ENCODE measurements around the gene TSPOAP1.
A peak's percentile ranks its signal among the peaks of the same experiment; 100 is the strongest.
"Not testable (repeated sequence)": the region's sequence is repeated elsewhere in the genome, so short reads cannot be mapped to it uniquely, and the experiment has no call there.

Gene TSPOAP1

DNA sequence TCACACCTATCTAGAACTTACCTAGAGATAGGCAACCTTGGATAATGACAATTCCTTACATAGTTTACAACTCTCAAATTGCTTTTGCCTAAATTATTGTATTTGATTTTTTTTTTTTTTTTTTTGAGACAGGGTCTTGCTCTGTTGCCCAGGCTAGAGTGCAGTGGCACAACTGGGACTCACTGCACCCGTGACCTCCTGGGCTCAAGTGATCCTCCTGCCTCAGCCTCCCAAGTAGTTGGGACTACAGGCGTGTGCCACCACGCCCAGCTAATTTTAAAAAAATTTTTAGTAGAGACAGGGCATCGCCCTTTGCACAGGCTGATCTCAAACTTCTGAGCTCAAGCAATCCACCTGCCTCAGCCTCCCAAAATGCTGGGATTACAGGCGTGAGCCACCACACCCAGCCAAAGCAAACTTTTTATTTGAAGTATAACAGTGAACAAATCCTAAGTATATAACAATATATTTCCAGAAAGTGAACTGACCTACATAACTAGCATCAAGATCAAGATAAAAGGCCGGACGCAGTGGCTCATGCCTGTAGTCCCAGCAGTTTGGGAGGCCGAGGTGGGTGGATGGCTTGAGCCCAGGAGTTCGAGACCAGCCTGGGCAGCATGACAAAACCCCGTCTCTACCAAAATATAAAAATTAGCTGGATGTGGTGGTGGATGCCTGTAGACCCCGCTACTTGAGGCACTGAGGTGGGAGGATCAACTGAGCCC is 12.7 kb upstream of the TSPOAP1 start:
- not testable (repeated sequence) for DNase-seq (ENCODE audit: low read depth, low spot score)

GRCh38 chr17:58340405-58340876 is 11.8 kb upstream of the TSPOAP1 start:
- DNase-seq (ENCODE audit: low read depth, low spot score), result no peak

- no peak for DNase-seq (ENCODE audit: low read depth, low spot score)
Measured at GRCh38 chr17:58339755-58340404, 11.3 kb upstream of the TSPOAP1 start.

GRCh38 chr17:58338841-58339754 is 10.5 kb upstream of the TSPOAP1 start:
- peak; percentile 93 for DNase-seq (ENCODE audit: low read depth, low spot score)

GRCh38 chr17:58338454-58338840 is 9.9 kb upstream of the TSPOAP1 start:
- DNase-seq (ENCODE audit: low read depth, low spot score), result no peak

DNA sequence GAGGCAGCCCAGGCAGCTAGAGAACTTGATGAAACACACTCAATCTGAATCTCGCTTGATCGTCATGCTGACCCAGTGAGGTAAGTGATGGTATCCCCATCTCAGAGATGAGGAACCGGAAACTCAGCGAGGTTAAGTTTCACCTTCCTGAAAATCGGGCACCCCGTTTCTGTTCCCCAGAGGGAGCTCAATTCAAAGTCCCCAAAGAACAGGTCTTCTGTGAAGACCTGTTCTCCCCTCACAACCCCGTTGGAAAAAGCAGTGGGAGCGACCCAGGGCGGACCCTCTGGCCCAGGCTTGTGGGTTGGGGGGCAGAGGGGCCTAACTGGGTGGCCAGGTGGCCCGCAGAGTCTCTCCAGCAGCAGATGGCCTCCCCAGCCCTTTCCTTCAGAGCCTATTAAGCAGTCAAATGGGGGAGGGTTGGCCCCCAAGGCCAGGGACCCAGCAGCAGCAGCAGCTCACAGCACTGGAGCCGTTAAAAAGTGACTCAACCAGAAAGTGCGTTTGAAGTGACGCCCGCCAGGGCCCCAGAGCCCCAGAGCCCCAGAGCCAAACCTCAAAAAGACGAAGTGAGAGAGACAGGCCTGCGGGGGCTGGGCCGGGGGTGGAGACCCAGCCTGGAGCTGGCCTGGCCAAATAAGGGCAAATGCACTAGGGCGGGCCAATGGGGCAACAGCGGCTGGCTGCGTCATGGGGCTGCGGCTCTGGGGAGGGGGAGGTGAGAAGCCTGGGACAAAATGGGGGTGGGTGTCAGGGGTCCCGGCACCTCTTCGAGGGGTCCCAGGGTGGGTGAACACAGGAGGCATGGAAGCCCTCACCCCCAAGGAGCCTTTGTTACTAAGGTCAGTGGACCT is 9.2 kb upstream of the TSPOAP1 start:
- peak; percentile 93 for DNase-seq (ENCODE audit: low read depth, low spot score)

DNA sequence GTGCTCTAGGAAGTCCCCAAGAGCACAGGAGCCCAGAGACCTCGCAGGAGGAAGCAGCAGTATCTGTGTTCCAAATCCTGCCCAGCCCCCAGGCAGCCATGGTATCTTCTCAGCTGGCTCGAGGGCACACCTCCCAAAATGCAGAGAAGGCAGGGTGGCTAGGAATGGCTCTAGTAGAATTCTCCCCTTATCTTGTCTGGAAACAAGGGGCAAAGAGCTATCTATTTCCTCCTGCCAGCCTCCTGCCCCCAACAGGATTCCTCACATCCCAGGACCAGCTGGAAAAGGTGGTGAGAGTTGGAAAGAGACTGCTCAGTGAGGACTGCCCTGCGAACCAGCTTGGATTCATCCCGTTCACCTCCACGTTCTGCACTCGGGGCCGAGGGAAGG is 8.6 kb upstream of the TSPOAP1 start:
- peak; percentile 46 for DNase-seq (ENCODE audit: low read depth, low spot score)

- DNase-seq (ENCODE audit: low read depth, low spot score), result peak; percentile 48
Measured at GRCh38 chr17:58336456-58337209, 8.0 kb upstream of the TSPOAP1 start.

- peak; percentile 73 for DNase-seq (ENCODE audit: low read depth, low spot score)
Measured at GRCh38 chr17:58335779-58336455, 7.3 kb upstream of the TSPOAP1 start.

DNA sequence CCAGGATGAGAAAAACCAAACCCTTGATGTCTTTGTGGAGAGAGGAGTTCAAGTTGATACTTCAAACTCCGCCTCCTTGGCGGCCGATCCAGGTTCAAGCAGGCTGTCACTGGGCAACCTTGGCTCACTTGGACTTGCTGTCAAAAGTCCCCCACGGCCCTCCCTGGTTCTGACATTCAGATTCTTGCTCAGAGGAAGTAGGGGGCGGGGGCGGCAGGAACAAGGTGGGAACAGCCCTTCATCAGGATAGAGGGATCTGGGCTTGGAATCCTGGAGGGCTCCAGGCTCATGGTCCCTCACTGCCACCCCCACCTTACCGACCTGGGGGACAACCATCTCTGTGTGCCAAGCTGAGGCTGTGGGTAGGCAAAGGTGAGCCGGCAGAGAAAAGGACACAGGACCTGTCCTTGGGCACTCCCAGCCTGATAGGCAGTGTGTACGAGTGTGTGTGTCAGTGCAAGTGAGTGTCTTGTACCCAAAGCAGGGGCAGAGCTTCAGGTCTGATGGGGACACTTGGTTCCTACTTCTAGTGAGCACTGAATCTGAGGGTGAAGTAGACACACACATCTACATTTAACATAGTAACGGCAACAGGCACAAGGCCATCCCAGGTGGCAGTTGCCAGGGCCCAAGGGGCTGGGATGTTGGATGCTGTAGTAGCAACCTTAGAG is 6.6 kb upstream of the TSPOAP1 start:
- DNase-seq (ENCODE audit: low read depth, low spot score), result no peak

- DNase-seq (ENCODE audit: low read depth, low spot score), result no peak
Measured at GRCh38 chr17:58334661-58335060, 6.1 kb upstream of the TSPOAP1 start.

- DNase-seq (ENCODE audit: low read depth, low spot score), result no peak
Measured at GRCh38 chr17:58334256-58334655, 5.7 kb upstream of the TSPOAP1 start.

DNA sequence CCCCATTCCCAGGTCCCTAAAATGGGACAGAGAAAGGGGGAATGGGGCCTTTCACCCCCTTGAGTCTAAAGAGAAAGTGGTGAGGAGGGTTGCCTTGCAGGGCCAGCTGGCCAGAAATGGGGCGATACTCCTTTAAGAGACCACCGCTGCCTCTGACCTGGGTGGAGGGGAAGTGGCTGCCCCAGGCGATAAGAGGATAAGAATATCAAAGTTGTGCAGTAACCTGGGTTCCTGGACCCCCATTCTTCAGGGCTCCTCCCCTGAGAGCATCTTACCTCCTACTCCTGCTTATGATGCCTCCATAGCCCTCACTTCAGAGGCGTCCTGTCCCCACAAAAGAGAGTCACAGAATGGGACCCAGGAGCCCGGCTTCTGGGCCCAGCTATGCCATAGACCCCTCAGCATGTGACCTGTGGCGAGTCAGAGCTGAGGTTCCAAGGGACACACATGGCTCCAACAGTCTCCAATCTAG is 5.2 kb upstream of the TSPOAP1 start:
- DNase-seq (ENCODE audit: low read depth, low spot score), result no peak

DNA sequence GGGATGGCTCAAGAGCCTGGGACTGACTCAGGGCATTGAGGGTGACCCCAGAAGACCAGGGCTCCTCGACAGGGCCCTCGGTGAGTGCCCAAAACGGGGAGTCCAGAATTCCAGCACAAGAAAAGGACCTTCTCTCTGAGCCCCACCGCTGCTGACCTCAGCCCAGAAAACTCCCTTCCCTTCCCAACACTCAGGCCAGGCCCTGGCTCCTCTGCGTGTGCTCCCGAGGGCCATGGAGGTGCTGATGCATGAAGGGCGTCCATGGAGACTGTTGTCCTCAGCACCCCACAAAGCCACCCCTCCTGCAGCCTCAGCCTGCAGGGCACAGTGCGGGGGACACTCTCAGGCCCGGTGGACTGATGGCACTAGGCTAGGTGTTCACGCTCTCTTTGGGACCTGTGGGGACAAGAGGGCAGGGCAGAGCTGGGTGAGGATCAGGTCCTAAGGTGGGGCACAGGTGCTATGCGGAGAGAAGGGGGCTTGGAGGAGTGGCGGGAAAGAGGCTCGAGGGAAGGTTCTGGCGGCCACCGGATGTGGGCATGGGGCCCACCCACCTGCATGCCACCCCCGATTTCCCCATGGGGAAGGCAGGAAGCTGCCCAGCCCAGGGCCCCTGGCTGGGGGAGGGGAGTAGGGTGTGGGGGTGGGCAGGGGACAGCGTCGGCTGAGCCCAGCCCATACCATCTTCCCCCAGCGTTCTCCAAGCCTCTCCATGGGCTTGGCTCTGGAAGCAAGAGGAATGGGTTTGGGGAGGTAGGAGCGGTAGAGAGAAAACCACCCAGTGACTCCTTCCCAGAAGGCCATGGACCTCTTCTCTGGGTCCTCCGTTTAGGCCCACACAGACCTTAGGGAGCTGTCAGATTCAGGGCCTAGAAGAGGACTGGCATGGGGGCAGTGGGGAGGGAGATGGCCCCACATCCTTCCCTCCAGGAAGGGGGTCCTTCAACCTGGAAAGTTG is 4.5 kb upstream of the TSPOAP1 start:
- no peak for DNase-seq (ENCODE audit: low read depth, low spot score)

GRCh38 chr17:58331815-58332777 is 3.5 kb upstream of the TSPOAP1 start:
- DNase-seq (ENCODE audit: low read depth, low spot score), result no peak

GRCh38 chr17:58330997-58331814 is 2.6 kb upstream of the TSPOAP1 start:
- DNase-seq (ENCODE audit: low read depth, low spot score), result no peak

All from ELF-1 (cell line).